GM12874 (cell line): ENCODE results near the gene RAF1.

Source experiments
- TF ChIP-seq, protein P1 (sequence below): IDR thresholded peaks from 2 replicates; pipeline ENCODE4 v1.5.1; 2011; ENCODE audit warnings: low read depth, mild to moderate bottlenecking, control low read depth, low read length, moderate library complexity; ENCODE audit not compliant: insufficient read depth

The RAF1 gene

DNA sequence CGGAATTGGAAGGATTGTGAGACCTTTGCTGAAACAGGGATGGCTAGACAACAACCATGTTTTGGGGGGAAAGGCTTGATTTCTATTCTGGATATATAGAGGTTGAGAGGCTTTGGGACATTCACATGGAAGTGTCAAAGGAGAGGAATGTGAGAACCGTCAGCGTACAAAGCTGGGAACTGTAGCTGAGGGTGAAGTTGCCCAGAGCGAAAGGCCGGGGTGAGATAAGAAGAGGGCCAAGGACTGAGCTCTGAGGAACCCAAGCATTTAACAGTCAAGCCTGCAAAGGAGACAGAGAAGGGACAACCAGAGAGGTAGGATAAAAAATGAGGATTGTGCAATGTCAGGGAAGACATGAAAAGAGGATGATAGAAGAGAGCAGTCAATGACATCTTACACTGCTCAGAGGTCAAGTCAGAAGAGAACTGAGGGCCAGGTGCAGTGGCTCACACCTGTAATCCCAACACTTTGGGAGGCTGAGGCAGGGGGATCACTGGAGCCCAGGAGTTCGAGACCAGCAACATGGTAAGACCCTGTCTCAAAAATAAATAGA, 41.5 kb upstream of the RAF1 start:
- TF ChIP-seq, protein P1, sequence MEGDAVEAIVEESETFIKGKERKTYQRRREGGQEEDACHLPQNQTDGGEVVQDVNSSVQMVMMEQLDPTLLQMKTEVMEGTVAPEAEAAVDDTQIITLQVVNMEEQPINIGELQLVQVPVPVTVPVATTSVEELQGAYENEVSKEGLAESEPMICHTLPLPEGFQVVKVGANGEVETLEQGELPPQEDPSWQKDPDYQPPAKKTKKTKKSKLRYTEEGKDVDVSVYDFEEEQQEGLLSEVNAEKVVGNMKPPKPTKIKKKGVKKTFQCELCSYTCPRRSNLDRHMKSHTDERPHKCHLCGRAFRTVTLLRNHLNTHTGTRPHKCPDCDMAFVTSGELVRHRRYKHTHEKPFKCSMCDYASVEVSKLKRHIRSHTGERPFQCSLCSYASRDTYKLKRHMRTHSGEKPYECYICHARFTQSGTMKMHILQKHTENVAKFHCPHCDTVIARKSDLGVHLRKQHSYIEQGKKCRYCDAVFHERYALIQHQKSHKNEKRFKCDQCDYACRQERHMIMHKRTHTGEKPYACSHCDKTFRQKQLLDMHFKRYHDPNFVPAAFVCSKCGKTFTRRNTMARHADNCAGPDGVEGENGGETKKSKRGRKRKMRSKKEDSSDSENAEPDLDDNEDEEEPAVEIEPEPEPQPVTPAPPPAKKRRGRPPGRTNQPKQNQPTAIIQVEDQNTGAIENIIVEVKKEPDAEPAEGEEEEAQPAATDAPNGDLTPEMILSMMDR = no peak

DNA sequence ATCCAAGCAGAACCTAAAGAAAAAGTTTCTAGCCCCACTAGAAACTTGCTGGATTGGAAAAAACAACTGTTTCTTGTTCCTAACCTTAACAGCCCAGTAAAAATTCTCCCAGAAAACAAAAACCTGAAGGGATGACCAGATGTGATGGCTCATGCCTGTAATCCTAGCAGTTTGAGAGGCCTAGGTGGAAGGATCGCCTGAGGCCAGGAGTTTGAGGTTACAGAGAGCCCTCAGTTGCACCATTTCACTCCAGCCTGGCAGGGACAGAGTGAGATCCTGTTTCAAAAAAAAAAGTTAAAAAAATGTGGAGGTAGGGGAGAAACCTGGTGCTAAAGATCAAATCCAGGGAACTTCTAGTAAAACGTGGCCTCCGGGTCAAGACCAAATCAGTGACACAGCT, 38.6 kb upstream of the RAF1 start:
- TF ChIP-seq, protein P1 = no peak

DNA sequence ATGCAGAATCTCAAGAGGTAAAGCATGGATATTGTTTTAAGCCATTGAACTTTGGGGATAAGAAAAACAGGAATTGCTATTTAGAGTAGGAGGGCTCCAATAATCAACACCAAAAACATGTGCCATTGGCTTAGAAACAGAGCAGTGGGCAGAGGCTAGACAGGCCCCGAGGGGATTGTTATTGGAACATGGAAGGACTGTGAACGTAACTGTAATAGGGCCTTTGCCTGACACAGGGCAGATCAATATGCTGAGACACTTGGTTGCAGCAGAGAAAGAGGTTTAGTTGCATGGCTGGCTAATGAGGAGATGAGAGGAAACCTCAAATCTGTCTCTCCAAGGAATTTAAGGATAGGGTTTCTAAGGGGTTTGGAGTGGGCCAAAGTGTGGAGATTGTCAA, 36.9 kb upstream of the RAF1 start:
- TF ChIP-seq, protein P1 = no peak

DNA sequence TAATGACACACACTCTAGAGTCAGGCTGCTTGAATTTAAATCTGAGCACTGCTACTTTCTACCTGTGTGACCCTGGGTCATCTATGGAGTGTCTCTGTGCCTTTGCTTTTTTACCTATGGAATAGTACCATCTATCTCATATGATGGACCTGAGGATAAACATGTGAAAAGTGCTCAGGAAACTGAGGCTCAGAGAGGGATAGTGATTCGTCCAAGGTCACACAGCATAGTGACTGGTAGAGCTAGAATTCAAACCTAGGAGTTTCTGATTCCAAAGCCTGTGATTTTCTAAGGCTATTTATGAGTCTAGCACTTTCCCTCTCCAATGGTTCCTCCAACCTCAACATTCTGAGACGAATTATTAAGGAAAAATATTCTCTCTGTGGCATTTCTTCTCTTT, 32.0 kb upstream of the RAF1 start:
- TF ChIP-seq, protein P1 = no peak

DNA sequence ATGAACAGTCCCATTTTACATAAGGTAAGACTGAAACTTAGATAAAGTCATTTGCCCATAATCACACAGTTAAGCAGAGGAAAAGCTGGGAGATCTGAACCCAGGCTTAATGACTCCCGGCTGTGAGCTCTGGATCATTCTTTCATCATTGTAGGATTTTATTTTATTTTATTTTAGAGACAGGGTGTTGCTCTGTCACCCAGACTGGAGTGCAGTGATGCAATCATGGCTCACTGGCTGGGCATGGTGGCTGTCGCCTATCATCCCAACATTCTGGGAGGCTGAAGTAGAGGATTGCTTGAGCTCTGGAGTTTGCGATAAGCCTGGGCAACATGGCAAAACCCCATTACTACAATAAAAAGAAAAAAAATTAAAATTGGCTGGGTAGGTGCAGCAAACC, 31.2 kb upstream of the RAF1 start:
- TF ChIP-seq, protein P1 = no peak

DNA sequence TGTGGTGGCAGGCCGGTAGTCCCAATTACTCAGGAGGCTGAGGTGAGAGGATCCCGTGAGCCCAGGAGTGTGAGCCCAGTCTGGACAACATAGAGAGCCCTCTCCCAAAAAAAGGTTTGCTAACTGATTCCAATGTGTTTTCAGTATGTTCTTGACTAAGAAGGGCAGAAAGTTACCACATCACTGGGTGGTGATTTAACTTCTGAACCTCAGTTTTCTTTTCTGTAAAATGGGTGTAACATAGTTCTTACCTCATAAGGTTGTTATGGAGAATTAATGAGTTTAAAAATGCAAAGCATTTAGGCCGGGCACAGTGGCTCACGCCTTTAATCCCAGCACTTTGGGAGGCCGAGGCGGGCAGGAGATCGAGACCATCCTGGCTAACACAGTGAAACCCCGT, 28.5 kb upstream of the RAF1 start:
- TF ChIP-seq, protein P1 = no peak

DNA sequence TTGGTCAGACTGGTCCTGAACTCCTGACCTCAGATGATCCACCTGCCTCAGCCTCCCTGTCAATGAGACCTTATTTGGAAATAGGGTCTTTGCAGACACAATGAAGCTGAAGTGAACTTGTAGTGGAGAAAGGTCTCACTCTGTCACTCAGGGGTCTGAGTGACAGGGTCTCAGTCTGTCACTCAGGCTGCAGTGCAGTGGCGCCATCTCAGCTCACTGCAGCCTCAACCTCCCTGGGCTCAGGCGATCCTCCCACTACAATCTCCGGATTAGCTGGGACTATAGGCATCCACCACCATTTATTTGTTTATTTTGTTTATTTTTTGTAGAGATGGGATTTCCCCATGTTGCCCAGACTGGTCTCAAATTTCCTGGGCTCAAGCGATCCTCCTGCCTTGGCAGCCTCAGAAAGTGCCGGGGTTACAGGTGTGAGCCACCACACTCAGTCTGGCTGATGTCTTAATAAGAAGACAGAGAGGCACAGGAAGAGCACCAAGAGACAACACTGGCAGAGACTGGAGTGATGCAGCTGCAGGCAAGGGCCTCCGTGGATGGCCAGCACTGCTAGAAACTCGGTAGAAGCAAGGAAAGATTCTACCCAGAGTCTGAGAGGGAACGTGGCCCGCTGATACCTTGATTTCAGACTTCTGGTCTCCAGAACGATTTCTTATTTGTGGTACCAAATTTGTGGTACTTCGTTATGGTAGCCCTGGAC, 26.2 kb upstream of the RAF1 start:
- TF ChIP-seq, protein P1 = no peak
